Tibial artery (tissue), 4 donors: Measurements from ENCODE around the gene CD163.
"Not testable (repeated sequence)": the region's sequence is repeated elsewhere in the genome, so short reads cannot be mapped to it uniquely, and the experiment has no call there.

ENCODE experiments used
- DNase-seq, 2 donors: peaks; one replicate each; pipeline ENCODE4 v3.0.0-alpha.2; 2019
- H3K27ac ChIP-seq, 2 donors: fragments of 200-600 bp; sonication (generic) in 1 of 2; 1 replicate in 1 of 2; 2 replicates in 1 of 2; pipeline ENCODE4 v1.5.1; 2018 to 2019; ENCODE audit warnings: mild to moderate bottlenecking in 1 of 2
- H3K27me3 ChIP-seq, 2 donors: fragments of 200-600 bp; sonication (generic) in 1 of 2; one replicate each; pipeline versions ENCODE4 v1.5.1 to v1.6.0; 2016 to 2019
- H3K36me3 ChIP-seq, 3 donors: fragments of 200-600 bp; sonication (generic) in 2 of 3; one replicate each; pipeline ENCODE4 v1.5.1; 2016 to 2019; ENCODE audit warnings: mild to moderate bottlenecking in 2 of 3
- H3K4me1 ChIP-seq, 4 donors: fragments of 200-600 bp; sonication (generic) in 2 of 4; 1 replicate in 3 of 4; 2 replicates in 1 of 4; pipeline ENCODE4 v1.5.1; 2016 to 2019
- H3K4me3 ChIP-seq, 2 donors: fragments of 200-600 bp; sonication (generic) in 1 of 2; 1 replicate in 1 of 2; 2 replicates in 1 of 2; pipeline ENCODE4 v1.5.1; 2018 to 2019; ENCODE audit warnings: mild to moderate bottlenecking in 2 of 2
- H3K9me3 ChIP-seq, 3 donors: fragments of 200-600 bp; sonication (generic) in 1 of 3; one replicate each; pipeline ENCODE4 v1.5.1; 2016 to 2019
- intact Hi-C: fragments of 100-400 bp; cut with DNase I; formaldehyde crosslinking; loops from one replicate; pipeline ENCODE4 v1.15.0; 2023; ENCODE audit warnings: low total_unique reads
- TF ChIP-seq, protein P1 (sequence below), 2 experiments: fragments of 200-600 bp in 1 of 2; fragments of 450-650 bp in 1 of 2; IDR thresholded peaks; one replicate each; pipeline ENCODE4 v1.5.1; 2017 to 2019; ENCODE audit warnings: antibody characterized with exemption in 2 of 2, mild to moderate bottlenecking in 1 of 2, moderate library complexity in 1 of 2

Gene CD163

GRCh38 chr12:7448099-7448498 lies 55.5 kb downstream of the CD163 start:
- no peaks in the 10 kb centered on the region for H3K9me3 ChIP-seq
- H3K36me3 ChIP-seq, result no peaks in the 10 kb centered on the region
- TF ChIP-seq, protein P1, sequence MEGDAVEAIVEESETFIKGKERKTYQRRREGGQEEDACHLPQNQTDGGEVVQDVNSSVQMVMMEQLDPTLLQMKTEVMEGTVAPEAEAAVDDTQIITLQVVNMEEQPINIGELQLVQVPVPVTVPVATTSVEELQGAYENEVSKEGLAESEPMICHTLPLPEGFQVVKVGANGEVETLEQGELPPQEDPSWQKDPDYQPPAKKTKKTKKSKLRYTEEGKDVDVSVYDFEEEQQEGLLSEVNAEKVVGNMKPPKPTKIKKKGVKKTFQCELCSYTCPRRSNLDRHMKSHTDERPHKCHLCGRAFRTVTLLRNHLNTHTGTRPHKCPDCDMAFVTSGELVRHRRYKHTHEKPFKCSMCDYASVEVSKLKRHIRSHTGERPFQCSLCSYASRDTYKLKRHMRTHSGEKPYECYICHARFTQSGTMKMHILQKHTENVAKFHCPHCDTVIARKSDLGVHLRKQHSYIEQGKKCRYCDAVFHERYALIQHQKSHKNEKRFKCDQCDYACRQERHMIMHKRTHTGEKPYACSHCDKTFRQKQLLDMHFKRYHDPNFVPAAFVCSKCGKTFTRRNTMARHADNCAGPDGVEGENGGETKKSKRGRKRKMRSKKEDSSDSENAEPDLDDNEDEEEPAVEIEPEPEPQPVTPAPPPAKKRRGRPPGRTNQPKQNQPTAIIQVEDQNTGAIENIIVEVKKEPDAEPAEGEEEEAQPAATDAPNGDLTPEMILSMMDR (IDR thresholded peaks at IDR 0.05), result no peak
- H3K4me1 ChIP-seq, result no peaks in the 10 kb centered on the region
- H3K27ac ChIP-seq, result no peak overlapping the region
- DNase-seq, result no peak
- H3K27me3 ChIP-seq, result no peaks in the 10 kb centered on the region
- intact Hi-C loops, result no loop called here
- H3K4me3 ChIP-seq, result no peak overlapping the region

DNA sequence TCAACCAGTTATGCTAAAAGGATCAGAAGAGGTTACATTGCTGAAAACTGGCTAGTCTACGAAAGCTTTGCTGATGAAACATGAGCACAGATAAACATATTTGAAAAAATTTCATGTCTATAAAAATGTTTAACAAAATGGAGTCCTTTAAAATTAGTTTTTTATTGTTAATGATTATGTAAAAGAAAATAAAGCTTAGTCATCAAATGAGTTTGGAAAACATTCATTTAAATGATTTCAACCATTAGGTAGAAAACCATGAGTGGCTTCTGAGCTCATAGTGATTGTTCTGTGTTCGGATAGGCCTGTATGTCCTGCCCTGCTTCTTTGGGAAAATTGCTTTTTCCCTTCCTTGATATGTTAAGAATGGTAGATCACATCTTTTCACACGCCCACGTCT lies 59.0 kb downstream of the CD163 start:
- H3K27me3 ChIP-seq, result peaks cover 0 to 13% of the 10 kb centered on the region in 2 donors
- no peaks in the 10 kb centered on the region for H3K4me1 ChIP-seq
- no peak for DNase-seq
- TF ChIP-seq, protein P1 (IDR thresholded peaks at IDR 0.05), result no peak
- intact Hi-C loops, result no loop called here
- H3K4me3 ChIP-seq, result no peak overlapping the region
- no peaks in the 10 kb centered on the region for H3K36me3 ChIP-seq
- H3K9me3 ChIP-seq, result no peaks in the 10 kb centered on the region
- H3K27ac ChIP-seq, result no peak overlapping the region

- Histone ChIP-seq H3K4me1 (no peaks in the 10 kb centered on the region), H3K27me3 (peaks cover 0 to 13% of the 10 kb centered on the region in 2 donors), H3K9me3 (no peaks in the 10 kb centered on the region), H3K36me3 (no peaks in the 10 kb centered on the region), H3K27ac (no peak within 1 kb of the TSS), H3K4me3 (no peak within 1 kb of the TSS)
- intact Hi-C loops, result no loop called here
- TF ChIP-seq, protein P1 (IDR thresholded peaks at IDR 0.05), result no peak
- no peak for DNase-seq
Observed at GRCh38 chr12:7444076-7444475, 59.5 kb downstream of the CD163 start, which contains the start of gene CD163L1. Gene CD163L1, minus strand, starts transcription at chr12:7444153. Its CDS starts 26 bp downstream, at chr12:7444127.

- Histone ChIP-seq H3K27ac (no peak overlapping the region), H3K27me3 (peaks cover 0 to 13% of the 10 kb centered on the region in 2 donors), H3K4me3 (no peak overlapping the region), H3K4me1 (no peaks in the 10 kb centered on the region), H3K9me3 (no peaks in the 10 kb centered on the region), H3K36me3 (no peaks in the 10 kb centered on the region)
- intact Hi-C loops, result no loop called here
- DNase-seq, result no peak
- TF ChIP-seq, protein P1 (IDR thresholded peaks at IDR 0.05), result no peak
Observed at GRCh38 chr12:7441216-7441615, 62.4 kb downstream of the CD163 start.

DNA sequence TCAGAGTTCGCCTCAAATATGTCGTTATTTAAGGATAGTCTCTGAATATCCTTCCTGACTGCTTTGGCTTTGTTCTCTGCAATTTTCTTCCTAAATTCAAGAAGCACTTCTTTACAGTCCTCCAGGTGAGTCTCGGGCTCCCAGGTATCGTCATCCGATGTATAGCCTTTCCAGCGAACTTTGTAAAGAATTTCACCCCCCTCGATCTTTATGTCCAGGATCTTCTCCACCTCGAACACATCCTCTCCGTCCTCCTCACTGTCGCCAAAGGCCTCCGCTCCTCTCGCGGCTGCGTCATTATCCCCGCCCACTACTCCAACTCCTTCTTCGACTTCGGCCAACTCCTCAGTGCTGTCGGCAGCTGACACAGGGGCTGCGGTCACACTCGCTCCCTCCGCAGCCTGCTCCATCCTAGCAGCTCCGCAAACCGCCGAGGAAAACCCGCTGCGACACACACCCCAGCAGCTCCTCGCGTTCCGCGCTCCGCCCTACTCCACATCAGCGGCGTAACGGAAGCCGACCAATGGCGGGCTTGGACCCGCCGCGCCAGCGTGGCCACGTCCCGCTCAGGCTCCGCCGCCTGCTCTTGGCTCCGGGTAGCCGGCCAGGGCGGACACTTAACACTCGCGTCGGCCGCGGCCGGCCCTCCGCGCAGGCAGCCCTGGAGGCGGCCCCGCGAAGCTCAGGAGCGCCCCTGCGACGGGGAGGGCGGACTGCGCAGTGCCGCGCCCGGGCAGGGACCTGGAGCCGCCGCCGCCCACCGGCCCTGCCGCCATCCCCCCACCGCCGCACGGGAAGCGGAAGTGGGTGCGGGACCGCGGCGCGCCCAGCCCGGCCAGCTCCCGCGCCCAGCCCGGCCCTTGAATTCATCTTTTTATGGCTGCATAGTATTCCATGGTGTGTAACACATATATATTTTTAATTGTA lies 63.7 kb downstream of the CD163 start:
- H3K27ac ChIP-seq, result no peak overlapping the region
- intact Hi-C loops, result no loop called here

GRCh38 chr12:7438291-7438995 lies 65.1 kb downstream of the CD163 start:
- peaks cover 0 to 13% of the 10 kb centered on the region in 2 donors for H3K27me3 ChIP-seq
- DNase-seq, H3K4me3 ChIP-seq, intact Hi-C loops, H3K27ac ChIP-seq, H3K9me3 ChIP-seq, H3K4me1 ChIP-seq, H3K36me3 ChIP-seq: not testable (repeated sequence)

More for the DNA sequence above, 63.7 kb downstream of the CD163 start:
- TF ChIP-seq, protein P1 (IDR thresholded peaks at IDR 0.05), result no peak
- Histone ChIP-seq H3K27me3 (peaks cover 0 to 13% of the 10 kb centered on the region in 2 donors), H3K4me3 (peak overlapping the region; percentile 12 to 22), H3K9me3 (no peaks in the 10 kb centered on the region), H3K36me3 (no peaks in the 10 kb centered on the region), H3K4me1 (no peaks in the 10 kb centered on the region)
- DNase-seq, result no peak

- H3K9me3 ChIP-seq, H3K36me3 ChIP-seq, H3K4me3 ChIP-seq, H3K27ac ChIP-seq, DNase-seq, intact Hi-C loops, H3K4me1 ChIP-seq: not testable (repeated sequence)
- H3K27me3 ChIP-seq, result peaks cover 0 to 13% of the 10 kb centered on the region in 2 donors
Observed at GRCh38 chr12:7437494-7437893, 66.1 kb downstream of the CD163 start.
